ENCODE measurements around the gene ADAM12. TPM values are rescaled to one million over a fixed set of nuclear protein-coding genes. Genes with fewer than 3 reads are reported as not detected.

The ADAM12 gene
- total and polyA plus RNA-seq, 9 of the 15 experiments (the other 6 are each of a cell fraction or from before 2014, with no cell fraction given): not detected

- TF ChIP-seq MAFF (IDR thresholded peaks at IDR 0.05; ENCODE audit: low read length) (no peak), RBM34 (IDR thresholded peaks at IDR 0.05; ENCODE audit: borderline replicate concordance, insufficient read depth, low read length) (no peak), HNRNPH1 (optimal IDR thresholded peaks at IDR 0.05; ENCODE audit: low read depth, low read length) (no peak), GTF2E2 (tag; IDR thresholded peaks at IDR 0.05) (no peak), ZNF512 (tag; IDR thresholded peaks at IDR 0.05) (no peak), ZNF197 (CRISPR knock-in tag; IDR thresholded peaks at IDR 0.05; ENCODE audit: low read depth) (no peak), POLR2AphosphoS5 (IDR thresholded peaks at IDR 0.05; ENCODE audit: control insufficient read depth, insufficient read depth, low read depth, low read length) (no peak), E2F6 (IDR thresholded peaks at IDR 0.05; ENCODE audit: borderline replicate concordance in 1 of 2, extremely low read depth in 1 of 2, insufficient read depth in 1 of 2, insufficient read length in 1 of 2, low read depth in 1 of 2, low read length in 1 of 2, poor library complexity in 1 of 2, severe bottlenecking in 1 of 2) (no peak), SAFB2 (IDR thresholded peaks at IDR 0.05; ENCODE audit: borderline replicate concordance, low read depth, low read length, severe bottlenecking) (no peak), ZBTB49 (CRISPR knock-in tag; IDR thresholded peaks at IDR 0.05; ENCODE audit: borderline replicate concordance) (no peak), CBX8 (IDR thresholded peaks at IDR 0.05; ENCODE audit: borderline replicate concordance, extremely low read depth, low read depth, low read length, poor library complexity, severe bottlenecking) (no peak)
- H3K9me1 ChIP-seq (ENCODE audit: control insufficient read depth, insufficient read depth, low read length): no peaks in the 10 kb centered on the region
- no peaks in the 10 kb centered on the region for H3K9me3 ChIP-seq (replicated peaks; ENCODE audit: control insufficient read depth, insufficient read depth, low read depth, low read length)
- BruUV-seq (replicated peaks): no TSS peak
- H3K4me2 ChIP-seq (ENCODE audit: insufficient read depth, low read length): no peak overlapping the region
- H3K4me3 ChIP-seq: no peak overlapping the region
- CTCF ChIA-PET (ENCODE audit: low intra/inter-chr PET ratio): no interaction called here
- 8% methylated on average over 4 of the region's 4 CpGs for WGBS (ENCODE audit: insufficient coverage, low coverage, missing lambda C conversion rate)
- H3K27ac ChIP-seq (ENCODE audit: extremely low read depth, low read depth, low read length): no peak overlapping the region
- DNase-seq (ENCODE audit: extremely low read depth in 1 of 4, low spot score in 3 of 4) (no peak), FAIRE-seq (no peak), ATAC-seq (no peak)
- POLR2A ChIA-PET: no interaction called here
- H2AFZ ChIP-seq (ENCODE audit: low read depth, low read length): no peak overlapping the region
- no peaks in the 10 kb centered on the region for H4K20me1 ChIP-seq (replicated peaks; ENCODE audit: control insufficient read depth, insufficient read depth, low read length)
- H3K36me3 ChIP-seq (ENCODE audit: control insufficient read depth, insufficient read depth, low read length): no peaks in the 10 kb centered on the region
- H3K4me1 ChIP-seq (replicated peaks in 1 of 2; ENCODE audit: control insufficient read depth in 2 of 2, insufficient read depth in 2 of 2, low read length in 2 of 2): no peaks in the 10 kb centered on the region
- intact Hi-C loops (cut with micrococcal nuclease) (no loop called here), in situ Hi-C loops (cut with MboI) (no loop called here)
- no peak overlapping the region for H3K9ac ChIP-seq (ENCODE audit: insufficient read depth in 1 of 2, low read depth in 2 of 2, low read length in 2 of 2)
- H3K79me2 ChIP-seq (ENCODE audit: control insufficient read depth, insufficient read depth, low read length): no peaks in the 10 kb centered on the region
- no peaks in the 10 kb centered on the region for H3K27me3 ChIP-seq (ENCODE audit: control insufficient read depth in 2 of 2, insufficient read depth in 2 of 2, low read length in 2 of 2)
Observed at GRCh38 chr10:126373147-126373546, 15.1 kb downstream of the ADAM12 start.

All from K562 (cell line).